GM12878 (cell line): ENCODE results near the gene LRP1.

Source experiments
- ATF3 ChIP-seq: IDR thresholded peaks from 2 replicates; pipeline ENCODE4 v1.6.1; 2011; ENCODE audit warnings: low read depth, mild to moderate bottlenecking, low read length, moderate library complexity, borderline replicate concordance; ENCODE audit errors: extremely low read depth
- CTCF ChIP-seq, 3 experiments: IDR thresholded peaks in 2 of 3; conservative IDR thresholded peaks in 1 of 3; 2 replicates each; pipeline ENCODE4 v1.5.1; 2011; ENCODE audit warnings: low read depth in 3 of 3, low read length in 3 of 3, mild to moderate bottlenecking in 3 of 3, control low read depth in 2 of 3, moderate library complexity in 2 of 3, inconsistent platforms in 1 of 3, mixed read lengths in 1 of 3; ENCODE audit not compliant: control insufficient read depth in 2 of 3, insufficient read depth in 1 of 3; ENCODE audit errors: extremely low read depth in 1 of 3
- POLR2A ChIP-seq: IDR thresholded peaks from 2 replicates; pipeline ENCODE4 v1.6.1; 2011; ENCODE audit warnings: low read depth, mild to moderate bottlenecking, low read length
- POLR2AphosphoS5 ChIP-seq: IDR thresholded peaks from 2 replicates; pipeline ENCODE4 v1.6.1; 2011; ENCODE audit warnings: mild to moderate bottlenecking, low read length, inconsistent platforms
- SP1 ChIP-seq: IDR thresholded peaks from one replicate; pipeline ENCODE4 v1.6.1; 2011; ENCODE audit warnings: low read depth, low read length
- SREBF2 ChIP-seq: IDR thresholded peaks from 2 replicates; pipeline ENCODE4 v1.6.1; 2012; ENCODE audit warnings: mild to moderate bottlenecking, low read length
- SRF ChIP-seq, 2 experiments: IDR thresholded peaks; 2 replicates each; pipeline ENCODE4 v1.6.1; 2011; ENCODE audit warnings: low read depth in 2 of 2, low read length in 2 of 2, mild to moderate bottlenecking in 1 of 2, moderate library complexity in 1 of 2
- STAT1 ChIP-seq: fragments of 450-650 bp; conservative IDR thresholded peaks from 2 replicates; pipeline ENCODE4 v1.6.1; 2014; ENCODE audit warnings: antibody characterized with exemption, mild to moderate bottlenecking
- TAF1 ChIP-seq: IDR thresholded peaks from 2 replicates; pipeline ENCODE4 v1.6.1; 2011; ENCODE audit warnings: mild to moderate bottlenecking, low read depth, low read length, borderline replicate concordance
- ZNF24 ChIP-seq: fragments of 450-650 bp; IDR thresholded peaks from 2 replicates; pipeline ENCODE4 v1.6.1; 2017; ENCODE audit warnings: antibody characterized with exemption, mild to moderate bottlenecking
- ZNF274 ChIP-seq: IDR thresholded peaks from one replicate; pipeline ENCODE4 v1.8.0; 2011; ENCODE audit not compliant: insufficient read length, insufficient read depth

- TF ChIP-seq ATF3 (no peak), POLR2A (no peak), CTCF (IDR thresholded peaks at IDR 0.05 in 2 of 3, conservative IDR thresholded peaks at IDR 0.05 in 1 of 3; ENCODE audit: control insufficient read depth in 2 of 3, extremely low read depth in 1 of 3, insufficient read depth in 1 of 3, low read depth in 3 of 3, low read length in 3 of 3) (no peak), STAT1 (no peak), TAF1 (no peak), SP1 (no peak), ZNF24 (no peak), ZNF274 (no peak), SRF (IDR thresholded peaks at IDR 0.05; ENCODE audit: low read depth in 2 of 2, low read length in 2 of 2) (no peak), POLR2AphosphoS5 (no peak), SREBF2 (no peak)
Observed at GRCh38 chr12:57139796-57140649, 11.7 kb downstream of the LRP1 start.
